HepG2 (cell line): ENCODE measurements around the gene TGM5. TPM values are rescaled to one million over a fixed set of nuclear protein-coding genes. Genes with fewer than 3 reads are reported as not detected.

Source experiments
- ATAC-seq: fragments of 200-7000 bp; cut with Tn5 transposase; 3 replicates; pipeline ENCODE4 v1.9.1; 2020; ENCODE audit warnings: mild to moderate bottlenecking, moderate library complexity
- BruUV-seq: library from RNA; stranded (reverse); fragments of 400-500 nt; replicated peaks from 2 replicates; lab custom pipeline; 2021; lab: Mats Ljungman, UMichigan
- CTCF ChIA-PET: fragments of 300-600 bp; formaldehyde crosslinking; extraction: SDS; loops from one replicate; lab custom pipeline; 2021; ENCODE audit warnings: low total read pairs, inconsistent platforms, low intra/inter-chr PET ratio; lab: Yijun Ruan, JAX
- POLR2A ChIA-PET: fragments of 350-600 bp; sonication (Branson Sonifier 250); formaldehyde crosslinking; loops from one replicate; lab custom pipeline; 2020; ENCODE audit warnings: antibody characterized with exemption, inconsistent platforms; lab: Yijun Ruan, JAX
- DNase-seq: peaks from one replicate; pipeline ENCODE4 v3.0.0-alpha.2; 2015; ENCODE audit warnings: low spot score
- FAIRE-seq: peaks from 3 replicates; lab custom pipeline; 2011; peaks lifted over from hg19 to GRCh38; lab: Jason Lieb, UNC
- H2AFZ ChIP-seq: one replicate; pipeline ENCODE4 v1.6.1; 2011; ENCODE audit warnings: low read length, inconsistent platforms
- H3K27ac ChIP-seq: fragments of 300-600 bp; 3 replicates; pipeline ENCODE4 v1.8.0; 2011; ENCODE audit warnings: mixed run types, mild to moderate bottlenecking, mixed read lengths, low read length, inconsistent platforms; ENCODE audit not compliant: insufficient read depth; ENCODE audit errors: extremely low read length
- H3K27me3 ChIP-seq, 2 experiments: fragments of 200-600 bp in 1 of 2; 2 replicates in 1 of 2; 3 replicates in 1 of 2; pipeline versions ENCODE4 v1.6.0 to v1.8.0; 2011; ENCODE audit warnings: low read length in 2 of 2, mild to moderate bottlenecking in 2 of 2, moderate library complexity in 2 of 2, inconsistent platforms in 1 of 2; ENCODE audit not compliant: insufficient read depth in 2 of 2, control insufficient read depth in 1 of 2
- H3K36me3 ChIP-seq, 2 experiments: fragments of 200-600 bp in 1 of 2; replicated peaks in 1 of 2; 2 replicates in 1 of 2; 3 replicates in 1 of 2; pipeline versions ENCODE4 v1.5.1 to v1.8.0; 2011; ENCODE audit warnings: low read length in 2 of 2, inconsistent platforms in 1 of 2; ENCODE audit not compliant: insufficient read depth in 2 of 2, control insufficient read depth in 1 of 2
- H3K4me1 ChIP-seq: 2 replicates; pipeline ENCODE4 v1.5.1; 2012; ENCODE audit warnings: low read length, inconsistent platforms; ENCODE audit not compliant: insufficient read depth
- H3K4me2 ChIP-seq: 2 replicates; pipeline ENCODE4 v1.6.0; 2011; ENCODE audit warnings: low read depth, low read length, inconsistent platforms
- H3K4me3 ChIP-seq, 3 experiments: fragments of 200-600 bp in 1 of 3; sonication (generic), shearing (Covaris generic) in 1 of 3; replicated peaks in 1 of 3; 2 replicates each; pipeline ENCODE4 v1.5.1; 2011 to 2016; ENCODE audit warnings: low read length in 3 of 3, inconsistent platforms in 2 of 3, low read depth in 2 of 3, mild to moderate bottlenecking in 2 of 3, control low read depth in 1 of 3, mixed read lengths in 1 of 3; ENCODE audit not compliant: insufficient read depth in 1 of 3
- H3K79me2 ChIP-seq: one replicate; pipeline ENCODE4 v1.6.1; 2011; ENCODE audit warnings: low read length, inconsistent platforms; ENCODE audit not compliant: insufficient read depth
- H3K9ac ChIP-seq: 2 replicates; pipeline ENCODE4 v1.6.0; 2011; ENCODE audit warnings: mild to moderate bottlenecking, low read depth, low read length, inconsistent platforms; ENCODE audit not compliant: insufficient read depth
- H3K9me3 ChIP-seq: 2 replicates; pipeline ENCODE4 v1.5.1; 2012; ENCODE audit warnings: mild to moderate bottlenecking, low read length
- H4K20me1 ChIP-seq: 2 replicates; pipeline ENCODE4 v1.6.0; 2011; ENCODE audit warnings: inconsistent platforms, mild to moderate bottlenecking, low read length, moderate library complexity; ENCODE audit not compliant: insufficient read depth
- ATF7-NPFF ChIP-seq: sonication (generic); formaldehyde crosslinking; IDR thresholded peaks from 2 replicates; pipeline ENCODE4 v1.8.1; 2023; ENCODE audit warnings: mild to moderate bottlenecking, low read depth, missing genetic modification reagents, moderate library complexity
- SP1 ChIP-seq, 2 experiments: fragments of 450-650 bp in 1 of 2; sonication (generic) in 1 of 2; formaldehyde crosslinking in 1 of 2; IDR thresholded peaks; 2 replicates each; pipeline versions ENCODE4 v1.4.0 to v1.6.1; 2016 to 2020; ENCODE audit warnings: missing genetic modification reagents in 1 of 2
- ZNF234 ChIP-seq: sonication (generic); formaldehyde crosslinking; conservative IDR thresholded peaks from 2 replicates; pipeline ENCODE4 v1.5.1; 2020; ENCODE audit warnings: mild to moderate bottlenecking, missing genetic modification reagents
- ZNF292 ChIP-seq: sonication (generic); formaldehyde crosslinking; IDR thresholded peaks from 2 replicates; pipeline ENCODE4 v1.8.1; 2022; ENCODE audit warnings: mild to moderate bottlenecking, low read depth, missing genetic modification reagents, borderline replicate concordance
- ZNF530 ChIP-seq: sonication (generic); formaldehyde crosslinking; IDR thresholded peaks from 2 replicates; pipeline ENCODE4 v1.5.0; 2020; ENCODE audit warnings: low read depth, mild to moderate bottlenecking, missing genetic modification reagents
- ZNF570 ChIP-seq: sonication (generic); formaldehyde crosslinking; IDR thresholded peaks from 2 replicates; pipeline ENCODE4 v1.4.0; 2020; ENCODE audit warnings: mild to moderate bottlenecking, missing genetic modification reagents, borderline replicate concordance
- WGBS: methylation state at CpG from one replicate; pipeline ENCODE4 v1.1.6; 2017; ENCODE audit warnings: low lambda C conversion rate; 5-methylcytosine and 5-hydroxymethylcytosine counted together
- in situ Hi-C: cut with HindIII; loops from 2 replicates; pipeline ENCODE4 v1.10.0; 2017; ENCODE audit warnings: low pct_unique_long_range_greater_than_20kb; ENCODE audit not compliant: extremely low pct_ligation_motif_present
- intact Hi-C: fragments of 100-400 bp; cut with micrococcal nuclease; formaldehyde crosslinking; loops from one replicate; pipeline ENCODE4 v1.10.0; 2022; ENCODE audit not compliant: unreplicated experiment
- polyA plus RNA-seq, 8 experiments: library from polyadenylated mRNA; depleted of rRNA in 3 of 8; stranded (reverse) in 7 of 8; unstranded in 1 of 8; fragments of >200 nt; fragmentation: Illumina TruSeq in 4 of 8; extraction: Trizol in 4 of 8; gene quantifications; 2 replicates each; pipeline versions ENCODE4 v1.2.1 to v1.2.3, GENCODE V29; 2011 to 2016; ENCODE audit warnings: low read depth in 4 of 8, missing spikeins in 1 of 8, mixed read lengths in 1 of 8; ENCODE audit not compliant: insufficient read depth in 1 of 8
- total RNA-seq, 5 experiments: library from RNA; depleted of rRNA; stranded (reverse); fragments of >200 nt; fragmentation: Illumina TruSeq; extraction: Trizol; gene quantifications; 2 replicates each; pipeline ENCODE4 v1.2.3, GENCODE V29; 2016; ENCODE audit warnings: low read depth in 1 of 5
- TF ChIP-seq, protein P1 (sequence below): sonication (generic); formaldehyde crosslinking; conservative IDR thresholded peaks from 2 replicates; pipeline ENCODE4 v1.4.0; 2020; ENCODE audit warnings: missing genetic modification reagents
- TF ChIP-seq, protein P2 (sequence below): sonication (generic); formaldehyde crosslinking; IDR thresholded peaks from 2 replicates; pipeline ENCODE4 v1.8.0; 2022; ENCODE audit warnings: low read depth, missing genetic modification reagents
- TF ChIP-seq, protein P3 (sequence below): sonication (generic); formaldehyde crosslinking; IDR thresholded peaks from 2 replicates; pipeline ENCODE4 v1.5.0; 2020; ENCODE audit warnings: missing genetic modification reagents
- TF ChIP-seq, protein P4 (sequence below): IDR thresholded peaks from 2 replicates; pipeline ENCODE4 v1.6.1; 2016; ENCODE audit warnings: low read depth

Gene TGM5
- total and polyA plus RNA-seq, 2 of the 13 experiments (the other 11 are each of a cell fraction or from before 2014, with no cell fraction given): 0.18 to 0.65 TPM

DNA sequence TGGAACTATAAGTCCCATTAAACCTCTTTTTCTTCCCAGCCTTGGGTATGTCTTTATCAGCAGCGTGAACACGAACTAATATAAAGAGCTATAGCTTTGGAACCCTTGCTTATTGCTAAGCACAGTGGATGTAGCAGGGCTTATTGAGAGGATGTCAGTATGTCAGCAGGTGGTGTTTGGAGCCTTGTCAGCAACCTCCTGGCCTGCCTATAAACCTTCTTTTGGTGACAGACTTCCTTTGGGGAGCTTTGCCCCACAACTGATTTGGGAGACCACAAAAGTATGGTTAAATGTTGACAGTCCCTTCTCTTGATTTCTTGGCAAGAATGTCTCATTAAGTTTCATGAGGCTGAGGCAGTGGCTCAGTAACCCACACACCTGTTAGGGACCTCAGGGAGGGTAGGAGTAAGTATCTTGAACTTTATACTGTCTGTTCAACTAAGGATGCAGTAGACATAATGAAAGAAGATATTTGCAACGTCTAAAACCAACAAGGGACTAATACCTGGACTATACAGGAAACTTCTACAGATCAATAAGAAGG is 66.7 kb downstream of the TGM5 start:
- intact Hi-C loops (loop anchor here (5.0 kb wide), 1 partner anchor 498 kb away; no protein-coding TSS in a partner anchor), in situ Hi-C loops (loop anchor here (25.0 kb wide), 1 partner anchor 488 kb away; no protein-coding TSS in a partner anchor)
- Histone ChIP-seq H3K27ac (no peak overlapping the region), H3K27me3 (peaks cover 0 to 12% of the 10 kb centered on the region in 2 experiments; a peak in 1 of 5 replicates), H2AFZ (no peak overlapping the region), H3K36me3 (no peaks in the 10 kb centered on the region), H3K9me3 (no peaks in the 10 kb centered on the region), H3K4me1 (peaks cover 6% of the 10 kb centered on the region), H3K79me2 (no peaks in the 10 kb centered on the region), H3K4me3 (no peak overlapping the region), H4K20me1 (no peaks in the 10 kb centered on the region)
- 40% methylated on average over 3 of the region's 3 CpGs for WGBS
- no peak for DNase-seq
- FAIRE-seq: no peak
- ChIA-PET CTCF (no interaction called here), POLR2A (no interaction called here)
- ATAC-seq: no peak
- TF ChIP-seq, protein P1, sequence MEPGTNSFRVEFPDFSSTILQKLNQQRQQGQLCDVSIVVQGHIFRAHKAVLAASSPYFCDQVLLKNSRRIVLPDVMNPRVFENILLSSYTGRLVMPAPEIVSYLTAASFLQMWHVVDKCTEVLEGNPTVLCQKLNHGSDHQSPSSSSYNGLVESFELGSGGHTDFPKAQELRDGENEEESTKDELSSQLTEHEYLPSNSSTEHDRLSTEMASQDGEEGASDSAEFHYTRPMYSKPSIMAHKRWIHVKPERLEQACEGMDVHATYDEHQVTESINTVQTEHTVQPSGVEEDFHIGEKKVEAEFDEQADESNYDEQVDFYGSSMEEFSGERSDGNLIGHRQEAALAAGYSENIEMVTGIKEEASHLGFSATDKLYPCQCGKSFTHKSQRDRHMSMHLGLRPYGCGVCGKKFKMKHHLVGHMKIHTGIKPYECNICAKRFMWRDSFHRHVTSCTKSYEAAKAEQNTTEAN (CRISPR knock-in tag): no peak
- TF ChIP-seq, protein P2, sequence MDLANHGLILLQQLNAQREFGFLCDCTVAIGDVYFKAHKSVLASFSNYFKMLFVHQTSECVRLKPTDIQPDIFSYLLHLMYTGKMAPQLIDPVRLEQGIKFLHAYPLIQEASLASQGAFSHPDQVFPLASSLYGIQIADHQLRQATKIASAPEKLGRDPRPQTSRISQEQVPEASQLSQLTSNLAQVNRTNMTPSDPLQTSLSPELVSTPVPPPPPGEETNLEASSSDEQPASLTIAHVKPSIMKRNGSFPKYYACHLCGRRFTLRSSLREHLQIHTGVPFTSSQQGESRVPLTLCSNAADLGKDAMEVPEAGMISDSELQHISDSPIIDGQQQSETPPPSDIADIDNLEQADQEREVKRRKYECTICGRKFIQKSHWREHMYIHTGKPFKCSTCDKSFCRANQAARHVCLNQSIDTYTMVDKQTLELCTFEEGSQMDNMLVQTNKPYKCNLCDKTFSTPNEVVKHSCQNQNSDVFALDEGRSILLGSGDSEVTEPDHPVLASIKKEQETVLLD: no peak
- TF ChIP-seq, protein P3, sequence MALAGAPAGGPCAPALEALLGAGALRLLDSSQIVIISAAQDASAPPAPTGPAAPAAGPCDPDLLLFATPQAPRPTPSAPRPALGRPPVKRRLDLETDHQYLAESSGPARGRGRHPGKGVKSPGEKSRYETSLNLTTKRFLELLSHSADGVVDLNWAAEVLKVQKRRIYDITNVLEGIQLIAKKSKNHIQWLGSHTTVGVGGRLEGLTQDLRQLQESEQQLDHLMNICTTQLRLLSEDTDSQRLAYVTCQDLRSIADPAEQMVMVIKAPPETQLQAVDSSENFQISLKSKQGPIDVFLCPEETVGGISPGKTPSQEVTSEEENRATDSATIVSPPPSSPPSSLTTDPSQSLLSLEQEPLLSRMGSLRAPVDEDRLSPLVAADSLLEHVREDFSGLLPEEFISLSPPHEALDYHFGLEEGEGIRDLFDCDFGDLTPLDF (CRISPR knock-in tag): no peak
- TF ChIP-seq SP1 (IDR thresholded peaks at IDR 0.05): no peak
- TF ChIP-seq SP1 (CRISPR knock-in tag; IDR thresholded peaks at IDR 0.05): no peak
- no peak for TF ChIP-seq ZNF570 (CRISPR knock-in tag)
- TF ChIP-seq ATF7-NPFF (CRISPR knock-in tag): no peak
- no peak for TF ChIP-seq ZNF234
- no peak for TF ChIP-seq ZNF292 (CRISPR knock-in tag)
- TF ChIP-seq, protein P4, sequence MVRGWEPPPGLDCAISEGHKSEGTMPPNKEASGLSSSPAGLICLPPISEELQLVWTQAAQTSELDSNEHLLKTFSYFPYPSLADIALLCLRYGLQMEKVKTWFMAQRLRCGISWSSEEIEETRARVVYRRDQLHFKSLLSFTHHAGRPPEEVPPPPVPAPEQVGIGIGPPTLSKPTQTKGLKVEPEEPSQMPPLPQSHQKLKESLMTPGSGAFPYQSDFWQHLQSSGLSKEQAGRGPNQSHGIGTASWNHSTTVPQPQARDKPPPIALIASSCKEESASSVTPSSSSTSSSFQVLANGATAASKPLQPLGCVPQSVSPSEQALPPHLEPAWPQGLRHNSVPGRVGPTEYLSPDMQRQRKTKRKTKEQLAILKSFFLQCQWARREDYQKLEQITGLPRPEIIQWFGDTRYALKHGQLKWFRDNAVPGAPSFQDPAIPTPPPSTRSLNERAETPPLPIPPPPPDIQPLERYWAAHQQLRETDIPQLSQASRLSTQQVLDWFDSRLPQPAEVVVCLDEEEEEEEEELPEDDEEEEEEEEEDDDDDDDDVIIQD (CRISPR knock-in tag): no peak
- TF ChIP-seq ZNF530: no peak
- TF ChIP-seq, all 625 proteins: peak for 0
- H3K4me2 ChIP-seq: no peak overlapping the region
- no TSS peak for BruUV-seq
- no peak overlapping the region for H3K9ac ChIP-seq
